Suprapubic skin (tissue), 3 donors: ENCODE data around the gene DCST1.

Source experiments
- CTCF ChIP-seq, 2 donors: fragments of 200-600 bp in 1 of 2; fragments of 450-650 bp in 1 of 2; sonication (generic) in 1 of 2; IDR thresholded peaks; one replicate each; pipeline ENCODE4 v1.5.1; 2016 to 2019; ENCODE audit warnings: antibody characterized with exemption in 2 of 2, mild to moderate bottlenecking in 1 of 2, moderate library complexity in 1 of 2
- EP300 ChIP-seq: sonication (generic); formaldehyde crosslinking; IDR thresholded peaks from one replicate; pipeline ENCODE4 v1.6.1; 2017; ENCODE audit warnings: antibody characterized with exemption
- POLR2A ChIP-seq, 2 donors: fragments of 450-650 bp; IDR thresholded peaks; one replicate each; pipeline ENCODE4 v1.6.1; 2017; ENCODE audit warnings: antibody characterized with exemption in 2 of 2, mild to moderate bottlenecking in 2 of 2, moderate library complexity in 2 of 2

GRCh38 chr1:155039308-155039669, 5.7 kb downstream of the DCST1 start:
- no peak for TF ChIP-seq CTCF (IDR thresholded peaks at IDR 0.05)
- TF ChIP-seq EP300 = no peak
- TF ChIP-seq POLR2A (IDR thresholded peaks at IDR 0.05) = no peak
